Transverse colon (tissue), 4 donors: ENCODE measurements around the gene THNSL1. TPM values are rescaled to one million over a fixed set of nuclear protein-coding genes. Genes with fewer than 3 reads are reported as not detected.

ENCODE experiments used
- DNase-seq: peaks from one replicate; pipeline ENCODE4 v3.0.0-alpha.2; 2019
- H3K27ac ChIP-seq, 4 donors: fragments of 200-600 bp; sonication (generic); 2 replicates each; pipeline ENCODE4 v1.5.1; 2016 to 2018; ENCODE audit warnings: inconsistent platforms in 4 of 4
- H3K27me3 ChIP-seq: fragments of 200-600 bp; sonication (generic); 2 replicates; pipeline ENCODE4 v1.5.1; 2017; ENCODE audit warnings: inconsistent platforms
- H3K36me3 ChIP-seq, 4 donors: fragments of 200-600 bp; sonication (generic); 2 replicates each; pipeline ENCODE4 v1.5.1; 2017 to 2019; ENCODE audit warnings: inconsistent platforms in 4 of 4
- H3K4me1 ChIP-seq, 4 donors: fragments of 200-600 bp; sonication (generic); 2 replicates each; pipeline ENCODE4 v1.5.1; 2017 to 2020; ENCODE audit warnings: inconsistent platforms in 4 of 4
- H3K4me3 ChIP-seq, 4 donors: fragments of 200-600 bp; sonication (generic); 1 replicate in 1 of 4; 2 replicates in 3 of 4; pipeline versions ENCODE4 v1.5.1 to v1.6.1; 2017 to 2019; ENCODE audit warnings: inconsistent platforms in 4 of 4
- H3K9me3 ChIP-seq, 2 donors: fragments of 200-600 bp; sonication (generic); 2 replicates each; pipeline ENCODE4 v1.5.1; 2017 to 2019; ENCODE audit warnings: inconsistent platforms in 2 of 2
- EP300 ChIP-seq: sonication (generic); formaldehyde crosslinking; IDR thresholded peaks from one replicate; pipeline ENCODE4 v1.6.1; 2017; ENCODE audit warnings: antibody characterized with exemption, low read depth
- POLR2A ChIP-seq: fragments of 450-650 bp; IDR thresholded peaks from one replicate; pipeline ENCODE4 v1.6.1; 2016; ENCODE audit warnings: antibody characterized with exemption, mild to moderate bottlenecking, moderate library complexity
- POLR2AphosphoS5 ChIP-seq, 3 donors: sonication (generic); formaldehyde crosslinking; IDR thresholded peaks; one replicate each; pipeline ENCODE4 v1.6.1; 2016; ENCODE audit warnings: antibody characterized with exemption in 3 of 3
- WGBS, 2 donors: methylation state at CpG; one replicate each; pipeline ENCODE4 v1.1.5; 2018; ENCODE audit warnings: low coverage in 1 of 2; 5-methylcytosine and 5-hydroxymethylcytosine counted together
- in situ Hi-C, 4 donors: fragments of 200-750 bp; cut with MboI; loops; one replicate each; pipeline versions ENCODE4 v1.15.0 to v1.15.1; 2017; ENCODE audit warnings: low sequenced_read_pairs in 3 of 4, low pct_ligation_motif_present in 1 of 4, low pct_unique_long_range_greater_than_20kb in 1 of 4
- intact Hi-C: fragments of 100-400 bp; cut with DNase I; formaldehyde crosslinking; loops from one replicate; pipeline ENCODE4 v1.15.1; 2023; ENCODE audit warnings: low total_unique reads
- total RNA-seq, 4 donors: library from RNA; depleted of rRNA; stranded (reverse); fragments of >200 nt; gene quantifications; one replicate each; pipeline ENCODE4 v1.1.0, GENCODE V29; 2016
- TF ChIP-seq, protein P1 (sequence below), 5 experiments: fragments of 200-600 bp in 3 of 5; fragments of 450-650 bp in 2 of 5; sonication (generic) in 3 of 5; IDR thresholded peaks; 1 replicate in 2 of 5; 2 replicates in 3 of 5; pipeline ENCODE4 v1.5.1; 2016 to 2017; ENCODE audit warnings: antibody characterized with exemption in 5 of 5, inconsistent platforms in 3 of 5, mild to moderate bottlenecking in 2 of 5, moderate library complexity in 1 of 5

The THNSL1 gene
- total RNA-seq, 4 donors from 2014 or later, result 0.60 to 2.2 (median 2.0) TPM

GRCh38 chr10:25047591-25048301, 31.3 kb downstream of the THNSL1 start:
- Histone ChIP-seq H3K27ac (no peak overlapping the region), H3K9me3 (no peaks in the 10 kb centered on the region), H3K4me1 (peaks cover 0 to 20% (median 8%) of the 10 kb centered on the region in 4 donors), H3K36me3 (no peaks in the 10 kb centered on the region), H3K27me3 (no peaks in the 10 kb centered on the region), H3K4me3 (no peak overlapping the region)
- TF ChIP-seq POLR2AphosphoS5 (IDR thresholded peaks at IDR 0.05) (no peak), EP300 (no peak), POLR2A (no peak)
- TF ChIP-seq, protein P1, sequence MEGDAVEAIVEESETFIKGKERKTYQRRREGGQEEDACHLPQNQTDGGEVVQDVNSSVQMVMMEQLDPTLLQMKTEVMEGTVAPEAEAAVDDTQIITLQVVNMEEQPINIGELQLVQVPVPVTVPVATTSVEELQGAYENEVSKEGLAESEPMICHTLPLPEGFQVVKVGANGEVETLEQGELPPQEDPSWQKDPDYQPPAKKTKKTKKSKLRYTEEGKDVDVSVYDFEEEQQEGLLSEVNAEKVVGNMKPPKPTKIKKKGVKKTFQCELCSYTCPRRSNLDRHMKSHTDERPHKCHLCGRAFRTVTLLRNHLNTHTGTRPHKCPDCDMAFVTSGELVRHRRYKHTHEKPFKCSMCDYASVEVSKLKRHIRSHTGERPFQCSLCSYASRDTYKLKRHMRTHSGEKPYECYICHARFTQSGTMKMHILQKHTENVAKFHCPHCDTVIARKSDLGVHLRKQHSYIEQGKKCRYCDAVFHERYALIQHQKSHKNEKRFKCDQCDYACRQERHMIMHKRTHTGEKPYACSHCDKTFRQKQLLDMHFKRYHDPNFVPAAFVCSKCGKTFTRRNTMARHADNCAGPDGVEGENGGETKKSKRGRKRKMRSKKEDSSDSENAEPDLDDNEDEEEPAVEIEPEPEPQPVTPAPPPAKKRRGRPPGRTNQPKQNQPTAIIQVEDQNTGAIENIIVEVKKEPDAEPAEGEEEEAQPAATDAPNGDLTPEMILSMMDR (IDR thresholded peaks at IDR 0.05), result no peak
- DNase-seq, result no peak
- intact Hi-C loops (no loop called here), in situ Hi-C loops (no loop called here)
- 25 to 41% methylated on average over 3 to 4 of the region's 4 CpGs for WGBS, 2 donors

GRCh38 chr10:25048450-25048849, 32.0 kb downstream of the THNSL1 start:
- Histone ChIP-seq H3K9me3 (no peaks in the 10 kb centered on the region), H3K4me3 (no peak overlapping the region), H3K27me3 (no peaks in the 10 kb centered on the region), H3K36me3 (no peaks in the 10 kb centered on the region), H3K27ac (peak overlapping the region in 1 of 4 donors; percentile 22), H3K4me1 (peaks cover 0 to 20% (median 8%) of the 10 kb centered on the region in 4 donors)
- TF ChIP-seq, protein P1 (IDR thresholded peaks at IDR 0.05), result no peak
- TF ChIP-seq POLR2A (no peak), EP300 (no peak), POLR2AphosphoS5 (IDR thresholded peaks at IDR 0.05) (no peak)
- WGBS, 2 donors, result 61 to 80% methylated on average over 4 to 5 of the region's 5 CpGs
- peak; percentile 42 for DNase-seq
- in situ Hi-C loops (no loop called here), intact Hi-C loops (no loop called here)

GRCh38 chr10:25049966-25050365, 33.6 kb downstream of the THNSL1 start:
- in situ Hi-C loops, result no loop called here
- WGBS, 2 donors, result 86 to 98% methylated on average over 2 of the region's 2 CpGs
- TF ChIP-seq EP300 (no peak), POLR2A (no peak), POLR2AphosphoS5 (IDR thresholded peaks at IDR 0.05) (no peak)
- TF ChIP-seq, protein P1 (IDR thresholded peaks at IDR 0.05), result no peak

GRCh38 chr10:25050402-25050801, 34.0 kb downstream of the THNSL1 start:
- intact Hi-C loops (no loop called here), in situ Hi-C loops (no loop called here)
- H3K4me3 ChIP-seq, result no peak overlapping the region
- peaks cover 0 to 20% (median 8%) of the 10 kb centered on the region in 4 donors for H3K4me1 ChIP-seq
- no peaks in the 10 kb centered on the region for H3K36me3 ChIP-seq
- TF ChIP-seq, protein P1 (IDR thresholded peaks at IDR 0.05), result no peak
- no peak for TF ChIP-seq POLR2A
- no peak for TF ChIP-seq POLR2AphosphoS5 (IDR thresholded peaks at IDR 0.05)
- no peak for TF ChIP-seq EP300
- no peaks in the 10 kb centered on the region for H3K27me3 ChIP-seq
- no peaks in the 10 kb centered on the region for H3K9me3 ChIP-seq
- no peak for DNase-seq
- 83 to 88% methylated on average over 7 to 9 of the region's 9 CpGs for WGBS, 2 donors
- H3K27ac ChIP-seq, result no peak overlapping the region

More at GRCh38 chr10:25049966-25050365, 33.6 kb downstream of the THNSL1 start:
- Histone ChIP-seq H3K27ac (no peak overlapping the region), H3K36me3 (no peaks in the 10 kb centered on the region), H3K4me1 (peaks cover 0 to 20% (median 8%) of the 10 kb centered on the region in 4 donors), H3K9me3 (no peaks in the 10 kb centered on the region), H3K4me3 (no peak overlapping the region), H3K27me3 (no peaks in the 10 kb centered on the region)
- no peak for DNase-seq
- intact Hi-C loops, result no loop called here
